Left renal cortex interstitium (tissue), 4 donors: ENCODE data around the gene SRPX. TPM values are rescaled to one million over a fixed set of nuclear protein-coding genes. Genes with fewer than 3 reads are reported as not detected.
A peak's percentile ranks its signal among the peaks of the same experiment; 100 is the strongest.

Experiments used
- DNase-seq, 4 donors: peaks; one replicate each; pipeline ENCODE4 v3.0.0-alpha.2; 2013; ENCODE audit warnings: low read depth in 4 of 4, low spot score in 2 of 4, missing footprints in 1 of 4
- polyA plus RNA-seq, 4 donors: library from polyadenylated mRNA; unstranded; fragments of 120-200 nt; gene quantifications; one replicate each; pipeline ENCODE4 v1.2.1, GENCODE V29; 2013; ENCODE audit not compliant: insufficient read length in 4 of 4

Gene SRPX
- polyA plus RNA-seq, 4 donors, result 11.5 to 20.7 (median 16.4) TPM

DNA sequence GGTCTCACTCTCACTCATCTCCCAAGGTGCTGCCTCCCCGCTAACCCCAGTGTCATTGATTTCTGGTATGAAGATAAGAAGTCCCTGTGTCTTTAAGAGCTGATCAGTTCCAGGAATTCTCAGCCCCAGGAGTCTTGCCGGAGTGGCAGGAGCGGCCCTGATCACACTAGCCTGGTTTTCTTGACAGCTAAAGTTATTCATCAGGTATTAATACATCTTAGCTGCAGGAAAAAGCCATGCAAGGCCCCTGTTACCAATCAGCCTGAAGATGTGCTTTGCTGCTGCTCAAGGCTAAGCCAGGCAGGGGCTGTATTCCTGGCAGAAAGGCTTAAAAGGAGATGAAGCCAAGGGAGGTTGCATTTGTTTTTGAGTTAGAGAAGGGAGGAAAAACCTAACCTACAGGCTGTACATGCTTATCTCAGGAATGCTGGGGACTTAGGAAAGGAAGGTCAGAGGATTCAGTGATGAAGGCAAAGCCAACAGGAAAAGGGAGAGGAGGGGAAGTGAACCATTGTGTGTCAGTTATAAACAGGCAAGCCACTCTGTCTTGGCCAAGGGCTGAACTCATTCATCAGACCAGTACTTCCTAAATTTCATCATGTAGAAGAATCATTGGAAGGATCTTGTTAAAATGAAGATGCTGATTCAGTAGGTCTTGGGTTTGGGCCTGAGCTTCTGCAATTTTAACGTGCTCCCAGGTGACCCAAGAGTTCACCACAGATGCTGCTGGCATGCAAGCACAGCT, 8.6 kb downstream of the SRPX start:
- DNase-seq, result no peak

DNA sequence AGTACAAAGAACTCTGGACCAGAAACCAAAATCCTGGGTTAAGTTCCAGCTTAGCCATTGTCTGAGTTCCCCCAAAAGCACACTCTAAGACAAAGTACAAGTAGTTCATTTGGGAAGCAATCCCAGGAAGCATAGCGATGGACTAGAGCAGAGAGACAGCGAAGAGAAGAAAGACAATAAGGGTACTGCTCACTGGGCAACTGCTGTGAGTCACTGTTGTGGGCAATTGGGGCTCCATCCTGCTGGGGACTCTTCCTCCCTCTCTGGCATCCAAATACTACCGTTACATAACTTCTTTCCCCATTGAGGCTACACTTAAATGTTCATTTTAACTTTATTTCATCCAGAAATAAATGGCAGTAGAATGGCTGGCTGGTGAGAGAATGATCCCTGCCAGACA, 14.1 kb downstream of the SRPX start:
- no peak for DNase-seq

DNA sequence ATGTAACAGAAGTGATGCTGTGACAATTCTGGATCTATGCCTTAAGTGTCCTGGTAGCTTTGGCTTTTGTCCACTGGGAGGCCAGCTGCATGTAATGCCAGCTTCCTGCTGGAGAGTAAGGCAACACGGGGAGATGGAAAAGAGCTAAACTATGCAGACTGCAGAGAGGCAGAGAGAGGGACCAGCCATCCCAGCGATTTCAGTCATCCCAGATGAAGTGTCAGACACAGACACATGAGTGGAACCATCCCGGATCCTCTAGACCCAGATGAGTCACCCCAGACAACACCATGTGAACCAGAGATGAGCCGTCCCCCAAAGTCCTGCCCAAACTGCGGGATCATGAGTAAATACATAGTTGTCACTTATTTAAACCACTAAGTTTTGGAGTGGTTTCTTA, 14.6 kb downstream of the SRPX start:
- no peak for DNase-seq

DNA sequence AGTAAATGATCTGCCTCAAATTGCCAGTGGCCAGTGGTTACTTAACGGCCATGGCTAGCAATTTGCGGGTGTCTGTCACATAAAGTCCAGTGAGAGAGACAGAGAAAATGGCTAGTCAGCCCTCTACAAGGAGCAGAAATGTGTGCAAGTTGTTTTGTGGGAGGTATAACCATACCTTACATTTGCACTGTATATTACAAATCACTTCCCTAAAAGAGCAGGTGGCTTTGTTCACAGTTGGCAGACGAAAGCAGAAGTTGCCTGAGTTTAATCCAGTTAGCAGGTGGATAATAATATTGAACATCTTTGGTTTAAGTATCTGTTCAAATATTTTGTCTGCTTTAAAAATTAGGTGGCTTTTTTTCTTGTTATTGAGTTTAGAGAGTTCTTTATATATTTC, 15.6 kb downstream of the SRPX start:
- no peak for DNase-seq

DNA sequence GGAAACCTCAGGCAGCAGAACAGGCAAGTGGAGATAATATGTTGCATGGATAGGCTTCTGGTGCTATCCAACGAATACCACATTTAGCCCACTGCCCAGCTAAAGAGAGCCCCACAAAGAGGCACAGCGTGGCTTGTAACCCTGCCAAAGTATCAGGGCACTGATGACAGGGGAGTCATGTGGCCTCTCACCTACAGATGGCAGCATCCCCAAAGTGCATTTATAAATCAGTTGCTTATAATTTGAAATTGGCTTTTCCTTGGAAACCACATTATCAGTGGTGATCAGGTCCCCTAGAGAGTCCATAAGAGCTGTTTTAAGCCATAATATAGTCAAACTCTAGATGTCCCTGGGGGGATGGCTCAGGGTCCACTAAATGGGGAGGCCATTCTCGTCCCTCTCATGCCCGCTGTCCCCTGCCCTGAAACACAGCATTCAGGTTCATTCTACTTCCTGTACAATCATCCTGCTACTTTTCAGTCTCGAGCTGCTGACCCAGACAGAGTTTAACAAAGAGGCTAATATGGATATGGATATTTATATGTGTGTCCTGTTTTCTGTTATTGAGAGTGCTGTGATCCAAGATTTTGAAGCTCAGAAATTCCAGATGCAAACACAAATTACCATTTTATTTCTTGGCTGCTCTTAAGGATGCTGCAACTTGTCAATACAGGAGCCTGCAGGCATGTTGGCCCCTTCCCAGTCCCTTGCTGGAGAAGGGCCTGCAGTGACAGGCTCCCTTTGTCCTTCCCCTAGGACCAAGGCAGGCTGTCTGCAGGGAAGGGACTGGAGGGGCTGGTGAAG, 28.5 kb downstream of the SRPX start:
- no peak for DNase-seq

DNA sequence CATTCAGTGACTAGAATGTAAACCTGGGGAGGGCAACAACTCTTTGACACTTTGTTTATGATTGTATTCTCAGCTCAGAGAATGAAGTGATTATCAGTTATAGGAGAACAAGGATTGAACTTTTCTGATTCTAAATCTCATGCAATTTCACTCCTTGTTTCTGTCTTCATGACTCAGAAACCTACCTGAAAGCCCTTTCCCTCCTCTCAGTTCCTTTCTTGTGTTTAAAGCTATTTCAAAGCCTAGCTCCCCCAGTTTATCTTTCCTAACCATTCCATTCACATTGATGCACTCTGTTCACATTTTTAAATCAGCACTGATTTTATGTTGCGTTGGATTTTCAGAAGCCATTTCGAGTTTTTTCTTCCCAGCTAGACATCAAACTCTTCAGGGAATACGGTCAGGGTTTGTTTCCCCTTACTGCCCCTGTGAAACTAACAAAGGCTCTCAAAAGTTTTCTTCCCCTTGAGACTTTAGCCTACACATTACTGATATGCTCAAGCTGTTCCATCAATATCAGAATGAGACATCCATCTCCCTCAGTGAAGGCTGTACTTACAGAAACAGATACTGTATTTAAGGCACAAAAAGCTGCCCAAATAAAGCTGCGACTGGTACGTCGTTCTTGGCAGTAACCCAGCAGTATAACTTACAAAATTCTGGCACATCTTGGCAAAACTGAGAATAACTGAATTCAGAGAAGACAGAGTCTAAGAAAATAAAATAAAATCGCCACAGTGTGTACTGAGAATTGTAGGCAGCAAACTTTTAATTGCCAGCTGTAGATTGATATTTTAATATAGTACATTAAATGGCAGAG, 31.0 kb downstream of the SRPX start:
- DNase-seq, result no peak

DNA sequence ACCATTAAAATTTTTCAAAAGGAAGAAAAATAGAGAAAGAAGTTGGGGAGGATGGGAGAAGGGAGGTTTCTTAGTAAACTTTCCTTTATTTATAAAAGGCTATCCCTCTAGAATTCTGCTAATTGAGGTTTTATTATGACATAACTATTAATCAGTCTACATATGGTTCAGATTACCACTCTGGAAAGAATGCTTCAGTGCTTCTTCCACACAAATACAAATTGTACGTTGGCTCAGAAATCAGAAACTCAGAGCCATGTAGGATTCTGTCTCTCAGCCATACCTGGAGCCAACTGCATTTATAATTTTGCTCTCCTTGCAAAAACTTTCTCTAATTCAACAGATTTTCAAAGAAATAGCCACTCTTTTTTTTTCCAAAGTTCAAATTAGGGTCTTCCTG, 37.1 kb downstream of the SRPX start:
- no peak for DNase-seq

DNA sequence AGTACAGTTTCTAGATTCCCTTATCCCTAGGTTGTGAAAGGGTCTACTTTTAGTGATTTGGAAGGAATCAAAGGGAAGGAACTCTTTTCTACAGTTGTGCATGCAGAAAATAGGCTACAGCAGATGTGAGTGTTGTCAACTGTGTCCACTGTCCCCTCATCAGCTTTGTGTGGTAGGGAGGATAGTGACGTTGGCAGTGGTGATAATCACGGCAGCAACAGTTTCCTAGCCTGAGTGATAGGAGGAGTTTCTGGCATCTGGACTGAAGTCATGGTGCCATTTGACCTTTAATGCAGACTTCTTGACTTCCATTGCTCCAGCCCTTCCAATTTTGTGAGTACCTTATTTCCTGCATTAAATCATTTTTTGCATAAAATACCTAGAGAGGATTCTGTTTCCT, 39.3 kb downstream of the SRPX start:
- DNase-seq, result no peak

DNA sequence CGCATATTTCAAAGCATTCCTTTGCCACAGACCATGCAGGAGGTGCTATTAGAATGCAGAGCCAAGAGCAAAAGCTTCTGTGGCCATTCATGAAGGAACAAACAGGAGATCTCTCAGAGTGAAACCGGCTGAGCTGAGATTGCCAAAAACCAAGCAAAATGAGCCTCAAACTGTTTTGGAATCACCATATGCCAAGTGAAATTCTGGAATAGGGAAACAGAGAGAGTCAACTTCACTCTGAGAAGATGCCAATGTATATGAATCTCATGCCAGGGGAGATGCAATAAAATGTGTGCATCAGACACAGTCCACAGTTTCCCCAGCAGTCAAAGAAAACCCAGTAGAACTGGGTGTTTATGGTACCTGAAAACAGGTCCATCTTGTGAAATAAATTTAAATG, 42.3 kb downstream of the SRPX start:
- DNase-seq, result no peak

DNA sequence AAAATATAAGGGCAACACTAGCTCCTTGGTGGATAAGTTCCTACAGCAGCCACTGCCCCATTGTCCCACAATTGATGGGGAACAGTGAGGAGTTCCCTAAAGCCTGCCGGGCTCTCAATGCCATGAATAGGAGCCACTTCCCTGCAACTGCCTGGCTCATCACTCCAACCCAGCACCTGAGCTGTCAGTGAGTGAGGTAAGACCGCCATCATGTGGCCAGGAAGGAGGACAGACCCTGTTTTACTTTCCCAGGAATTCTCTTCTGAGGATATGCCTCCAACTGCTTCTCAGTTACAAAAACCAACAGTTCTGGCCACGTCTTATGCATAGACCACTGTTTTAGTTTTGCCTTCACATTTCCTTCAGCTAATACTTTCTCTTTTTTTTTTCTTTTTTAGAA, 45.5 kb downstream of the SRPX start:
- DNase-seq, result no peak

DNA sequence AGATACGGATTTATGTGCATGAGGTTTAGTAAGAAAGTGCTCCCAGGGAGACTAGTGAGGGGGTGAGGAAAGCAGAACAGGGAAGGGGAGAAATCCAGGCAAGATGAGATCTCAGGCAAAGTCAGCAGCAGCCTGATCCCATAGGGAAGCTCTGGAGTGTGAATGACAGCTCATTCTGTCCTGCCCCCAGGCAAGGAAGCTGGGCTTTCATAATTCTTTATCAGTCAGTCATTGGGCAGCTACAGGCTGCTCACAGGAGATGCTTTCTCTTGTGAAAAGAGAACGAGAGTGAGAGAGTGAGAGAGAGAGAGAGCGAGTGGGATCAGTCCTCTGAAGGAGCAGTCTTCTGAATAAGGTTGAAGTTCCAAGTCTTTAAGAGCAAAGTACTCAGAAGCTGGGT, 48.1 kb downstream of the SRPX start:
- DNase-seq, result no peak

DNA sequence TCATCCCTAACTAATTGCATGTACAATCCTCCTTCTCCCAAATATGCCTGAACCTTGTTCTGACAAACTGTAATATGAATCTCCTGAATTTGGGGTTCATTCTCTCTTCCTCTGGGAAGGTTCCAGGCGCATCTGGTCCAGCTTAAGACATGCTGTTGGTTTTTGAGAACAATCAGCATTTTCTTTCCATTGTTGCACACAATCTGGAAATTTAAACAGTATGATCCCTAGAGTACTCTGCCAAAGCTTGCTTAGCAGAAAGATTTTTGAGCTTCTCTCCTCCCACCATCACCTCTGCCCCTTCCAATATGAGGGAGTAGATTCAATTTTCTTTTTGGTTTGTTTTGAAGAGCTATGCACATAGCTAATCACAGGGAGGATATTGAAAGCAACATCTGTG, 50.1 kb downstream of the SRPX start:
- no peak for DNase-seq

DNA sequence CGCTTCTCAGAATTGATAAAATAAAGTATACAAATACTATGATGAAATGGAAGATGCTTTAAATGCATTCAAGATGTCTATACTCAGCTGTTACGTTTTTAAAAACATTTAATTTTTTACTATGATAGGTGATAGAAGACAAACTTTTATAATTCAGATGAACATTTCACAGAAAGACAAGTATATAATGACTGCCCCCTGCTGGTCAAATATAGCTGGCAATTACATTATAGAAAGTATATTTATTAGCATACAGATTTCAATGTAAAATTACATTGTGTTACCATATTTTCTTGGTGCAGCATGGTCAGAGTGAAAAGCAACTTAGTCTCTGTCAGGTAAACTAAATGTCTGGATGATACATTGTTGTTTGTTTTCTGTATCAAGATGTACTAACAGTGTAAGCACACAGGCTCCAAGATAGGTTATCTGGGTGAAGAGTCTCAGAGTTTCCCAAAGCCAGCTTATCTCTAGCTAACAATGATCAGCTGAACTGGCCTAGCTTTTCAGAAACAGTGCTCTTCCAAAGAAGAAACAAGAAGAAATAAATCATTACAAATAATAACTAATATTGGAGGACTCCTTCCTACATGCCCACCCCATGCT, 54.1 kb downstream of the SRPX start:
- peak in 1 of 4 donors; percentile 13 for DNase-seq

DNA sequence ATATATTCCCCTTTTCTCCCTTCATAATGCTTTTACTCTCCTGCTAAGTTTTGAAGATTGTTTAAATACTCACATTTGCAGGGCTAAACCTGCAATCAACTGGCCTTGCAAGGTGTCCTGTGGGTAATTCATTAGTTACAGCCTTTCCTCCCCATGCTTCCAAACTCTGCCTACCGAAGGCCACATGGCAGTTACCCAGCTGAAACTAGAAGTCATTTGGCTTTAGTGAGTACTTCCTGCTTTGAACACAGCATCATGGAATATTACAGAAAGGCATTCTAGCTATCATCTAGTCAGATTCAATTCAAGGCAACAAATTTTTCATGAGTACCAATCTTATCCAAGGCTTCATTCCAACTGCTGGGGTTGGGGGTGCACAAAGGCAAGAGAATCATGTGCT, 55.6 kb downstream of the SRPX start:
- DNase-seq, result no peak

DNA sequence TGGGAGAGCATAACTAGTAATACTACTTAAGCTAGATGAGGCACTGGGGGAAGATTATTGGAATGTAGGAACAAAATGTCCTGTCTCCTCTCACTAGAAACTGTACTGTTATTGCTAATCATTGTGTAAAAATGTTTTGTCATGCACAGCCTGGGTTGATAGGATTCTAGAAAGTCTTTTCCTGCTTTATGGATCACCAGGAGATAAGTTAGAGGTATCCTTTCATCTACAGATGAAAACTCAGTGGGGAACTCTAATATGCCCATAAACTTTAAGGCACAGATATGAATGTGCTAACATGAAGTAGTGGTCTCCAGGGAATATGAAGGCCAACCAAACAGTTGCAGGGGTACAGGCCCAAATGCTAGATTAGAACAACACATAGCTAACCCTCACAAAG, 57.5 kb downstream of the SRPX start:
- no peak for DNase-seq

DNA sequence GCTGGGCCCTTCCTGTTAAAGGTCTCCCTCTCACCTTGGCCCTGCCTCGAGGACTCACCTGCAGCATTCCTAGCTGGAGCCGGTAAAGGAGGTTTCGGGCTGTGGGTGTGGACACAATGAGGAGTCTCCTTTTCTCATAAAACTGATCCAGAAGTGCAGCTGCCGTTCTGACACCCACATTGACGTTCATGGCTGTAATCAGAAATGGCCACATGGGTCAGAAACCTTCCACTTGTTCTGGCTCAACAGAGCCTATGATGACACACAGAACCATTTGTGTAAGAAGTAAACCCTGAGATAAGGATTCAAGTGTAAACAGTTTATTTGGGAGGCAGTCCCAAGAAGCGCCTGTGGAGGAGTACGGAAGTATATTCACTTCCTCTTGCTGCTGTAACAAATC, 63.8 kb downstream of the SRPX start:
- no peak for DNase-seq

DNA sequence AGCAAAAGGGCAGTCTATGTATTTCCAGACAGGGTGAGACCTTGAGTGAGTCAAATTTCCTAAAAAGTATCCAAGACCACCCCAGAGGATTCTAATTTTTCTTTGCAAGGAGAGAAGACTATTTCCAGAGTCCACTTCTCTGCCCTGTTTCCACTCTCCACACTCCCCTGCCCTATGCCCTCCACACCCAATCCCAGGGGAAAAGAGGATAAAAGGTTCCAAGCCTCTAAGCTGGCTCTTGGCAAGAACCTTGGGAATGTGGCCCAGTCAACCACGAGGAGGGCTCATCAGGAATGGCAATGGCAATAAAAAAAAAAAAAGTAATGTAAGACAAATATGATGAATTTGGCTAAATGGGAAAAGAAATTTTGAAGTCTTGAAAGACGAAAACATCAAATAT, 65.9 kb downstream of the SRPX start:
- no peak for DNase-seq

DNA sequence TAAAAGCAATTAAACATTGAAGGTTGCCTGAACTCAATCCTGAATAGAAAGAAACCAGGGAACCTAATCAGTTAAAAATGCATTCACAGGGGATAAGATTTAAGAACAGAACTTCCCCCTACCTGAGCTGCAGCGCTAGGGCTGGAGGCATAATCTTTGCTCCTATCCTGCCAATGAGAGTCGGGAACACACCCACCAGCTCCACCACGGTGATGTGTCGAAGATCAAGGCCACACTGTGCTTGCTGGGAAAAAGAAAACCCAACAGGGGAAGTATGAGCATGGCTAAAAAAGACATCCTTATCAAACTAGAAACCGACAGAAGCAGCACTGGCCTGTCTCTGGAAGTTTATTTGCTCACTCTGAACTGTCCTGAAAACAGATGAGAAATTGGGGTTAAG, 66.3 kb downstream of the SRPX start:
- no peak for DNase-seq

DNA sequence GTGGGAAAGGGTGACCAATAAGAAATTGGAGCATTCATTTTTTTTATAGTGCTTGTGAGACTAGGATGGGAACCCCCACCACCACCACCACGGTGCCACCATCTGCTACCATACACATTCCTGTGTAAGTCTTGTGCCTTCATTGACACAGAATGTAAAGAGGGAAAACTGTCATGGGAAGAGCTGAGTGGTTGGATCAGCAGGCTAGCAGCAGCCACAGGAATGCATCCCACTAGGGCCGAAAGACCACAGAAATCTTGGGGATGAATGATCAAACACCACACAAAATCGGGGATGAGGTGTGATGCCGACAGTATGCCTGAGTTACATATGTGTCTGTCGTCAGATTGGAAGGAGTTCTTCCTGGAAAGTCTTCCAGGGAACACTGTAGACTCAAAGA, 69.2 kb downstream of the SRPX start:
- no peak for DNase-seq

DNA sequence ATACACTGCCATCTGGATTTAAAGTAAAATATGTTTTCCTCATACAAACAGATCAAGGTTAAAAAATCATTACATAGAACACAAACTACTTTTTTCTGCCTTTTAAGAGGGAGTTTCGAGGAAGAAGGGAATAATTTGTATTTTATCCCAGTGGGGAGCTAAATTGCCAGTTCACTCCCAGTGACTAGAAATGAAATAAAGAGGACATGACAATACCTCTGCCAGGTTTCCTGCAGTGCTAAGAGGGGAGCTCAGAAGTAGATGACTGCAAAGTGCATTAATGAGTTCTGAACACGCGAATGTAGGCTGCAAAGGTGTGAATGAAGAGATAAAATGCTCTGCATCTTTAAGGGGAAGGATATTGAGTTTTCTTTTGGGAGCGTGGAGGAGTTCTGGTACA, 69.7 kb downstream of the SRPX start:
- DNase-seq, result no peak

DNA sequence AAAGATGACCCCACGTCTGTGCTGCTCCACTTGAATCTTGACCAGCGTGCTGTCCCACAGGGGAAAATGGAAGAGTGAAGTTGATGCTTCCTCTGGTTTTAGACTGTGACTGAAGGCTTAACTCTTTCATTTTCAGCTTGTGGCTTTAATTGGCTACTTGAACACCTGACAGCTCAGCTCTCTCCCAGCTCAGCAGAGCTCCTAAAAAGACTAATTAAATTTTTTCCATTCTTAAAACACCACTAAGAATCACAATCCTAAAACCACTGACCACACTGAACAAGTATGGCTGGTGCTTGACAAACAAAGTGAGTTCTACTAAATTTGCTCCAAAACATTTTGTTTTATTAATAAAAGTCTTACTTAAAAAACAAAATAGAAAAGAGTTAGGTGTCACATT, 71.7 kb downstream of the SRPX start:
- no peak for DNase-seq
